Measurements from ENCODE around the gene ONECUT3.

ONECUT3 gene

GRCh38 chr19:1814833-1815604, 61.7 kb downstream of the ONECUT3 start:
- Histone ChIP-seq H3K27ac (replicated peaks) (no peak overlapping the region), H3K4me3 (replicated peaks; ENCODE audit: insufficient read depth, low read length) (no peak overlapping the region), H3K27me3 (ENCODE audit: insufficient read depth, poor library complexity, severe bottlenecking) (no peaks in the 10 kb centered on the region)
- TF ChIP-seq POLR2AphosphoS5 (IDR thresholded peaks at IDR 0.05; ENCODE audit: low read depth) (no peak; the same call in 1 of the 2 replicates), GABPA (IDR thresholded peaks at IDR 0.05; ENCODE audit: low read depth) (no peak), CTCF (IDR thresholded peaks at IDR 0.05; ENCODE audit: insufficient read depth, low read length) (no peak), REST (IDR thresholded peaks at IDR 0.05; ENCODE audit: insufficient replicate concordance, low read depth) (no peak), SPI1 (IDR thresholded peaks at IDR 0.05; ENCODE audit: borderline replicate concordance, low read depth) (no peak)
- no peak for DNase-seq (ENCODE audit: low read depth in 1 of 2, low spot score in 1 of 2)

- Histone ChIP-seq H3K4me3 (replicated peaks; ENCODE audit: insufficient read depth, low read length) (no peak overlapping the region), H3K27me3 (ENCODE audit: insufficient read depth, poor library complexity, severe bottlenecking) (no peaks in the 10 kb centered on the region), H3K27ac (replicated peaks) (no peak overlapping the region)
- no peak for DNase-seq (ENCODE audit: low read depth in 1 of 2, low spot score in 1 of 2)
- TF ChIP-seq POLR2AphosphoS5 (IDR thresholded peaks at IDR 0.05; ENCODE audit: low read depth) (no peak), GABPA (IDR thresholded peaks at IDR 0.05; ENCODE audit: low read depth) (no peak), SPI1 (IDR thresholded peaks at IDR 0.05; ENCODE audit: borderline replicate concordance, low read depth) (no peak), CTCF (IDR thresholded peaks at IDR 0.05; ENCODE audit: insufficient read depth, low read length) (no peak), REST (IDR thresholded peaks at IDR 0.05; ENCODE audit: insufficient replicate concordance, low read depth) (no peak)
Observed at GRCh38 chr19:1815605-1816529, 62.6 kb downstream of the ONECUT3 start.

GRCh38 chr19:1816530-1817298, 63.4 kb downstream of the ONECUT3 start:
- TF ChIP-seq REST (IDR thresholded peaks at IDR 0.05; ENCODE audit: insufficient replicate concordance, low read depth) = no peak
- no peak for TF ChIP-seq SPI1 (IDR thresholded peaks at IDR 0.05; ENCODE audit: borderline replicate concordance, low read depth)
- no peak for TF ChIP-seq GABPA (IDR thresholded peaks at IDR 0.05; ENCODE audit: low read depth)
- TF ChIP-seq POLR2AphosphoS5 (IDR thresholded peaks at IDR 0.05; ENCODE audit: low read depth) = no peak
- TF ChIP-seq CTCF (IDR thresholded peaks at IDR 0.05; ENCODE audit: insufficient read depth, low read length) = no peak
- no peak for DNase-seq (ENCODE audit: low read depth in 1 of 2, low spot score in 1 of 2)
- Histone ChIP-seq H3K4me3 (replicated peaks; ENCODE audit: insufficient read depth, low read length) (no peak overlapping the region), H3K27ac (replicated peaks) (no peak overlapping the region), H3K27me3 (ENCODE audit: insufficient read depth, poor library complexity, severe bottlenecking) (no peaks in the 10 kb centered on the region)
